GM11168 (cell line): ENCODE results near the gene KIFC3.
"Not testable (repeated sequence)": the region's sequence is repeated elsewhere in the genome, so short reads cannot be mapped to it uniquely, and the experiment has no call there.

ENCODE experiments used
- in situ Hi-C: fragments of 300-500 bp; cut with MboI; formaldehyde crosslinking; loops from one replicate; pipeline ENCODE4 v1.12.0; 2022; ENCODE audit warnings: low sequenced_read_pairs; ENCODE audit not compliant: unreplicated experiment

Gene KIFC3

GRCh38 chr16:57756424-57757325 is 45.6 kb downstream of the KIFC3 start:
- in situ Hi-C loops, result loop anchor here (10.0 kb wide), 1 partner anchor 138 kb away; no protein-coding TSS in a partner anchor

- in situ Hi-C loops, result loop anchor here (10.0 kb wide), 1 partner anchor 139 kb away; no protein-coding TSS in a partner anchor
These were observed 46.4 kb downstream of the KIFC3 start for GRCh38 chr16:57755726-57756423.

- in situ Hi-C loops, result loop anchor here (10.0 kb wide), 1 partner anchor 140 kb away; no protein-coding TSS in a partner anchor
These were observed 47.1 kb downstream of the KIFC3 start for GRCh38 chr16:57755061-57755684.

- in situ Hi-C loops, result loop anchor here (10.0 kb wide), 1 partner anchor 140 kb away; no protein-coding TSS in a partner anchor
These were observed 47.8 kb downstream of the KIFC3 start for GRCh38 chr16:57754354-57755060.

GRCh38 chr16:57753448-57754353 is 48.6 kb downstream of the KIFC3 start:
- in situ Hi-C loops, result loop anchor here (10.0 kb wide), 1 partner anchor 141 kb away; no protein-coding TSS in a partner anchor

GRCh38 chr16:57752581-57753447 is 49.5 kb downstream of the KIFC3 start:
- in situ Hi-C loops, result loop anchor here (10.0 kb wide), 1 partner anchor 142 kb away; no protein-coding TSS in a partner anchor

- in situ Hi-C loops, result loop anchor here (10.0 kb wide), 1 partner anchor 143 kb away; no protein-coding TSS in a partner anchor
These were observed 50.1 kb downstream of the KIFC3 start for GRCh38 chr16:57752203-57752580.

- in situ Hi-C loops, result loop anchor here (10.0 kb wide), 1 partner anchor 143 kb away; no protein-coding TSS in a partner anchor
These were observed 50.6 kb downstream of the KIFC3 start for GRCh38 chr16:57751539-57752202.

- in situ Hi-C loops, result loop anchor here (10.0 kb wide), 1 partner anchor 144 kb away; no protein-coding TSS in a partner anchor
These were observed 51.3 kb downstream of the KIFC3 start for GRCh38 chr16:57750796-57751538.

- in situ Hi-C loops, result loop anchor here (10.0 kb wide), 1 partner anchor 145 kb away; no protein-coding TSS in a partner anchor
These were observed 52.3 kb downstream of the KIFC3 start for GRCh38 chr16:57749856-57750452.

GRCh38 chr16:57749101-57749692 is 53.1 kb downstream of the KIFC3 start:
- in situ Hi-C loops, result no loop called here

GRCh38 chr16:57748596-57748995 is 53.7 kb downstream of the KIFC3 start:
- in situ Hi-C loops, result no loop called here

GRCh38 chr16:57747996-57748395 is 54.3 kb downstream of the KIFC3 start:
- in situ Hi-C loops, result no loop called here

GRCh38 chr16:57747496-57747895 is 54.8 kb downstream of the KIFC3 start:
- in situ Hi-C loops, result no loop called here

- in situ Hi-C loops, result no loop called here
These were observed 55.2 kb downstream of the KIFC3 start for GRCh38 chr16:57747091-57747490.

GRCh38 chr16:57746316-57746715 is 56.0 kb downstream of the KIFC3 start:
- in situ Hi-C loops, result not testable (repeated sequence)
